ENCODE data around the gene PRDX3.

- no peak for TF ChIP-seq EZH2 (IDR thresholded peaks at IDR 0.05; ENCODE audit: borderline replicate concordance, low read length)
- TF ChIP-seq, protein P1, sequence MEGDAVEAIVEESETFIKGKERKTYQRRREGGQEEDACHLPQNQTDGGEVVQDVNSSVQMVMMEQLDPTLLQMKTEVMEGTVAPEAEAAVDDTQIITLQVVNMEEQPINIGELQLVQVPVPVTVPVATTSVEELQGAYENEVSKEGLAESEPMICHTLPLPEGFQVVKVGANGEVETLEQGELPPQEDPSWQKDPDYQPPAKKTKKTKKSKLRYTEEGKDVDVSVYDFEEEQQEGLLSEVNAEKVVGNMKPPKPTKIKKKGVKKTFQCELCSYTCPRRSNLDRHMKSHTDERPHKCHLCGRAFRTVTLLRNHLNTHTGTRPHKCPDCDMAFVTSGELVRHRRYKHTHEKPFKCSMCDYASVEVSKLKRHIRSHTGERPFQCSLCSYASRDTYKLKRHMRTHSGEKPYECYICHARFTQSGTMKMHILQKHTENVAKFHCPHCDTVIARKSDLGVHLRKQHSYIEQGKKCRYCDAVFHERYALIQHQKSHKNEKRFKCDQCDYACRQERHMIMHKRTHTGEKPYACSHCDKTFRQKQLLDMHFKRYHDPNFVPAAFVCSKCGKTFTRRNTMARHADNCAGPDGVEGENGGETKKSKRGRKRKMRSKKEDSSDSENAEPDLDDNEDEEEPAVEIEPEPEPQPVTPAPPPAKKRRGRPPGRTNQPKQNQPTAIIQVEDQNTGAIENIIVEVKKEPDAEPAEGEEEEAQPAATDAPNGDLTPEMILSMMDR (IDR thresholded peaks at IDR 0.05; ENCODE audit: low read length) = no peak
Measured at GRCh38 chr10:119205894-119206602, 27.4 kb upstream of the PRDX3 start.
